ENCODE measurements around the gene FADS6. TPM values are rescaled to one million over a fixed set of nuclear protein-coding genes. Genes with fewer than 3 reads are reported as not detected.
A peak's percentile ranks its signal among the peaks of the same experiment; 100 is the strongest.
"Not testable (repeated sequence)": the region's sequence is repeated elsewhere in the genome, so short reads cannot be mapped to it uniquely, and the experiment has no call there.

Gene FADS6
- total and polyA plus RNA-seq, 2 experiments from 2014 or later, result 0.42 to 0.73 TPM

DNA sequence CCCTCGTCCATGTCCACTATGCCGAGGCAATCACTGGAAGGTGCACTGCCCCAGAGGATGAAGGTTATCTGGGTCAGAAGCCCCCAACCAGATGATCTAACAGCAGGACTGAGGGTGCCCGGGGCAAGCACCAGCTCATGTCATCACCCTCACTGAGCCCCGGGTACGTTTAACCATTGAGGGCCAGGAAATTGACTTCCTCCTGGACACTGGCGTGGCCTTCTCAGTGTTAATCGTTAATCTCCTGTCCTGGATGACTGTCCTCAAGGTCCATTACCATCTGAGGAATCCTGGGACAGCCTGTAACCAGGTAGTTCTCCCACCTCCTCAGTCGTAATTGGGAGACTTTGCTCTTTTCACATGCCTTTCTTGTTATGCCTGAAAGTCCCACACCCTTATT lies 18.0 kb upstream of the FADS6 start:
- not testable (repeated sequence) for H3K27me3 ChIP-seq (ENCODE audit: insufficient read depth); H3K79me2 ChIP-seq (replicated peaks; ENCODE audit: insufficient read depth); H3K27ac Mint-ChIP-seq; H3K4me2 ChIP-seq; DNase-seq (ENCODE audit: low spot score); H3K4me3 ChIP-seq; H3K36me3 ChIP-seq (ENCODE audit: insufficient read depth); H3F3A ChIP-seq (replicated peaks; ENCODE audit: low read depth); H3K36me3 Mint-ChIP-seq (ENCODE audit: low read depth); H3K9me2 ChIP-seq (ENCODE audit: insufficient read depth); ATAC-seq; H3K4me3 Mint-ChIP-seq; H3K9me3 Mint-ChIP-seq; H3K27ac ChIP-seq (ENCODE audit: low read depth); H2AFZ ChIP-seq; H4K20me1 ChIP-seq (replicated peaks; ENCODE audit: insufficient read depth)
- peaks cover 31% of the 10 kb centered on the region for H3K4me1 ChIP-seq (ENCODE audit: insufficient read depth)
- Mint-ChIP-seq H3K4me1 (peaks cover 36% of the 10 kb centered on the region), H3K27me3 (ENCODE audit: insufficient read depth, low read depth, poor library complexity) (peaks cover 11% of the 10 kb centered on the region)

DNA sequence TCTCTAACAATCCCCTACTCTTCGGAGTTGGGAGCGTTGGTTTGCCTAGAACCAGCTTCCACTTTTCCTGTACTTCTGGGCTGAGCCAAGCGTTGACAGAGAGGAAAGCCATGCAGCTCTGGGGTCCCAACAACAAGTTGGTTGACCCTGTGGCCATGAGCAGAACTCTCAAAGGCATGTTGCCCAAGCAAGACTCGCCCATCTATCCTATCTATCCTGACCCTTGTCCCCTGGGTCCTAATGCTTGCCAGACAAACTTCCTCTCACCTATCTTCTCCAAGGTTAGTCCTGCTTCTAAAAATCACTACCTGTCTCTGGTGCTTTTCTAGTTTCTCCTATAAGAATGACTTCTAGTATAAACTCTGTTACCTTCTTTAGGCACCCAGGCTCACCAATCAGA lies 15.7 kb upstream of the FADS6 start:
- H3F3A ChIP-seq (replicated peaks; ENCODE audit: low read depth); ATAC-seq; H3K27me3 ChIP-seq (ENCODE audit: insufficient read depth); H3K79me2 ChIP-seq (replicated peaks; ENCODE audit: insufficient read depth); H3K36me3 ChIP-seq (ENCODE audit: insufficient read depth); H3K27me3 Mint-ChIP-seq (ENCODE audit: insufficient read depth, low read depth, poor library complexity); H4K20me1 ChIP-seq (replicated peaks; ENCODE audit: insufficient read depth); H3K27ac Mint-ChIP-seq; H3K36me3 Mint-ChIP-seq (ENCODE audit: low read depth); H3K9me3 Mint-ChIP-seq; H3K4me3 ChIP-seq; H3K9me2 ChIP-seq (ENCODE audit: insufficient read depth); H3K27ac ChIP-seq (ENCODE audit: low read depth): not testable (repeated sequence)
- Mint-ChIP-seq H3K4me3 (peak overlapping the region; percentile 28; the same call in 1 of the 3 replicates), H3K4me1 (peaks cover 36% of the 10 kb centered on the region)
- peaks cover 31% of the 10 kb centered on the region for H3K4me1 ChIP-seq (ENCODE audit: insufficient read depth)
- peak overlapping the region; percentile 66; the same call in 1 of the 2 replicates for H3K4me2 ChIP-seq
- DNase-seq (ENCODE audit: low spot score), result peak; percentile 62
- TF ChIP-seq ZNF462 (CRISPR knock-in tag; IDR thresholded peaks at IDR 0.05), result peak; percentile 45; the same call in 1 of the 2 replicates
- peak overlapping the region; percentile 87 for H2AFZ ChIP-seq

Data from GM23338 (cell line).